ENCODE data around the gene TPBGL.

TPBGL gene

DNA sequence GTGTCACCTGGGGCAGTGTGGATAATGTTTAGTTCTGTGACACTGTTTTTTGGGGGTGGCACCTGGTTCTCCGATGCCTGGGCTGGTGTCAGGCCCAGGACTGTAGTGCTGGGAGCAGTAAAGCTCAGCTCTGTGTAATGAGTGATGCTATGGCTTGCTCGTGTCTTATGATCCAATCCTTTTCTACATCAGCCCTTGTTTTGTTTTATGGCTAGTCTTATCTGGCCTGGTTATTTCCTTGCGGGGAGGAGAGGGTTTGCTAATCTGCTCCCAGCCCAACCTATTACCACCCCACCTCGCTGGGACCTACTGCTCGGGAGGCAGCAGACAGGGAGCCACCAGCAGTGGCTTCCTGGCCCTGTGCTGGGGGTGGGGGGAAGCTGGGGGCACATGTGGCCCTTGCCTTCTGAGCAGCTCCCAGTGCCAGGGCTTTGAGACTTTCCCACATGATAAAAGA is 35.0 kb upstream of the TPBGL start:
- no peak overlapping the region for H3K4me3 ChIP-seq (ENCODE audit: low read depth, low read length)
- TF ChIP-seq CTCF (IDR thresholded peaks at IDR 0.05; ENCODE audit: control insufficient read depth, extremely low read depth, insufficient read depth) = no peak
- DNase-seq (ENCODE audit: low read depth) = no peak

- no peak for DNase-seq (ENCODE audit: low read depth)
- no peak for TF ChIP-seq CTCF (IDR thresholded peaks at IDR 0.05; ENCODE audit: control insufficient read depth, extremely low read depth, insufficient read depth)
- H3K4me3 ChIP-seq (ENCODE audit: low read depth, low read length) = no peak overlapping the region
Measured at GRCh38 chr11:75208446-75208845, 32.1 kb upstream of the TPBGL start.

DNA sequence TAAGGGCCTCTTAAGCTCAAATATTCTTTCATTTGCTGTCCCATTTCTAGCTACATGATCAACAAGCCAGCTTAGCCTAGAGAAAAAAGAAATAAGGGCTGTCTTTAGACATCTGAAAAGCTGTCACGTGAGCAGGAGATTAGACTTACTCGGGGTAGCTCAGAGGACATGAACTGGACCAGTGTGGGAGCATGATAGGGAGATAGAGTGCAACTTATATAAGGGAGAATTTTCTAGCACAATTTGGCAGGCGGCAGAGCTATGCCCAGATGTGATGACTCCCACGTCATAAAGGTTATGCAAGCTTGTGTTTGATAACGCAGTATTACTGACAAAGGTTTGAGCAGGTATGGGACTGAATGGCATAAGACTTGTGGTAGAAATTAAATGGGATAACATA is 28.2 kb upstream of the TPBGL start:
- DNase-seq (ENCODE audit: low read depth) = no peak
- no peak for TF ChIP-seq CTCF (IDR thresholded peaks at IDR 0.05; ENCODE audit: control insufficient read depth, extremely low read depth, insufficient read depth)
- H3K4me3 ChIP-seq (ENCODE audit: low read depth, low read length) = no peak overlapping the region

DNA sequence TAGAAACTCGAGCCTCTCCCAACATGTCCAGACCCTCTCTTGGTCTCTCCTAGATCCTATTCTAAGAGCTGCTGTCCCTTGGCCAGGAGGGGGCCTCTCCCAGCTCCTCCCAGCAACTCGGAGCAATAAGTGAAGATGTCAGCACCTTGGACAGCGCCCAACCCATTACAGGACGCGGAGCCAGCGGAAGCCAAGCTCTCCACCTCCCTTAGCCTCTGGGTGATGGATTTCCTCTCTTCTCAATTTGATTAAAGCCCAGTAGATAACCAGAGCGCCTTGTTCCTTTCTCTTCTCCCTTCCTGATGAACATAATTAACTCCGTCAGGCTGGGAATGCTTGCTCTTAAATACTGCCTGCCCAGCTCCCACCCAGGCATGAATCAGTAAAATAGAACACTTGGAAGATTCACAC is 26.2 kb upstream of the TPBGL start:
- peak; percentile 40 for DNase-seq (ENCODE audit: low read depth)
- no peak overlapping the region for H3K4me3 ChIP-seq (ENCODE audit: low read depth, low read length)
- peak; percentile 30; the same call in 1 of the 2 replicates for TF ChIP-seq CTCF (IDR thresholded peaks at IDR 0.05; ENCODE audit: control insufficient read depth, extremely low read depth, insufficient read depth)

GRCh38 chr11:75214843-75215242 is 25.7 kb upstream of the TPBGL start:
- no peak overlapping the region for H3K4me3 ChIP-seq (ENCODE audit: low read depth, low read length)
- TF ChIP-seq CTCF (IDR thresholded peaks at IDR 0.05; ENCODE audit: control insufficient read depth, extremely low read depth, insufficient read depth) = no peak
- DNase-seq (ENCODE audit: low read depth) = no peak

GRCh38 chr11:75219869-75220268 is 20.7 kb upstream of the TPBGL start:
- H3K4me3 ChIP-seq (ENCODE audit: low read depth, low read length) = no peak overlapping the region
- TF ChIP-seq CTCF (IDR thresholded peaks at IDR 0.05; ENCODE audit: control insufficient read depth, extremely low read depth, insufficient read depth) = no peak
- DNase-seq (ENCODE audit: low read depth) = no peak

DNA sequence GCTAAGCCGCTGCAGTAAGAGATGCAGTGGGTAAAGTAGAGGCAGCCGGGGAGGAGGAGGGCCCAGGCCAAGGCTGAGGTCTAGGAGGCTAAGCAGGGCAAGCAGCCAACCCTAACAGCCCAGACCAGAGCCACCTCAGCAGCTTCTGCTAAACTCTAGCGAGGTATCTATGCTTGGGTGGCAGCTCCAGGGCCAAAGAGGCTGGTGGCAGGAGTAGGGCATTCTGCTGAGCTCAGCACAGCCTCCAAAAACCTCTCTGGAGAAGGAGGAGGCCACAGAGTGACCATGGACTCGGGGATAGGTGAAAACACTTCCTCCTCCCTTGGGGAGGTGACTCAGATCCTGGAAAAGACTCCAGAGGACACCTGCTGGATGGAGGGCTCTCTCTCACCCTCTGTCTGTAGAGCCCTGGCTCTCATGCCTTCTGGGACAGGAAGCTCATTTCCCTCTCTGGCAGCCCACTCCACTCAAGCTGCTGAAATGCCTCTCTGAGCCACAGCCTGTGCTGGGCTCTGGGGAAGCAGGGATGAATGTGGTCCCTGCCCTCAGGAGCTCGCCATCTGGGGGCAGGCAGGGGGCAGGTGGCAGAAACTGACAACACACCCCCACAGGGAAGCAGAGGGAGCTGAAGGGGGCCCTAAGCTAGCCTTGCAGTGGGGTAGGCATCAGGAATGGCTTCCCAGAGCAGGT is 16.5 kb upstream of the TPBGL start:
- no peak overlapping the region for H3K4me3 ChIP-seq (ENCODE audit: low read depth, low read length)
- no peak for TF ChIP-seq CTCF (IDR thresholded peaks at IDR 0.05; ENCODE audit: control insufficient read depth, extremely low read depth, insufficient read depth)
- DNase-seq (ENCODE audit: low read depth) = no peak

Measured in LNCaP clone FGC (cell line).